Ishikawa (cell line): Measurements from ENCODE around the gene MCOLN3.

Experiments
- CEBPB ChIP-seq: IDR thresholded peaks from 2 replicates; pipeline ENCODE4 v1.6.1; 2012
- CREB1 ChIP-seq: IDR thresholded peaks from 2 replicates; pipeline ENCODE4 v1.6.1; 2012; ENCODE audit warnings: low read depth
- EGR1 ChIP-seq: IDR thresholded peaks from 2 replicates; pipeline ENCODE4 v1.6.1; 2012
- EP300 ChIP-seq: IDR thresholded peaks from 2 replicates; pipeline ENCODE4 v1.6.1; 2012; ENCODE audit warnings: borderline replicate concordance
- FOXM1 ChIP-seq: IDR thresholded peaks from 2 replicates; pipeline ENCODE4 v1.6.1; 2012; ENCODE audit warnings: low read depth, borderline replicate concordance
- NFIC ChIP-seq: IDR thresholded peaks from 2 replicates; pipeline ENCODE4 v1.6.1; 2012
- RAD21 ChIP-seq: IDR thresholded peaks from 2 replicates; pipeline ENCODE4 v1.6.1; 2012; ENCODE audit warnings: low read depth
- TAF1 ChIP-seq: IDR thresholded peaks from 2 replicates; pipeline ENCODE4 v1.6.1; 2012; ENCODE audit warnings: low read depth, mild to moderate bottlenecking
- TCF12 ChIP-seq: IDR thresholded peaks from 2 replicates; pipeline ENCODE4 v1.6.1; 2012; ENCODE audit warnings: low read depth
- TEAD4 ChIP-seq: IDR thresholded peaks from 2 replicates; pipeline ENCODE4 v1.6.1; 2012
- YY1 ChIP-seq: IDR thresholded peaks from 2 replicates; pipeline ENCODE4 v1.6.1; 2012; ENCODE audit warnings: low read depth
- ZBTB7A ChIP-seq: IDR thresholded peaks from 2 replicates; pipeline ENCODE4 v1.6.1; 2012; ENCODE audit warnings: low read depth
- TF ChIP-seq, protein P1 (sequence below): IDR thresholded peaks from 2 replicates; pipeline ENCODE4 v1.6.1; 2012
- TF ChIP-seq, protein P2 (sequence below): IDR thresholded peaks from 2 replicates; pipeline ENCODE4 v1.6.1; 2012
- TF ChIP-seq, protein P3 (sequence below): IDR thresholded peaks from 2 replicates; pipeline ENCODE4 v1.6.1; 2012; ENCODE audit warnings: low read depth, mild to moderate bottlenecking

Gene MCOLN3

GRCh38 chr1:84972377-84972987 is 75.8 kb downstream of the MCOLN3 start:
- TF ChIP-seq, protein P1, sequence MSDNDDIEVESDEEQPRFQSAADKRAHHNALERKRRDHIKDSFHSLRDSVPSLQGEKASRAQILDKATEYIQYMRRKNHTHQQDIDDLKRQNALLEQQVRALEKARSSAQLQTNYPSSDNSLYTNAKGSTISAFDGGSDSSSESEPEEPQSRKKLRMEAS, result no peak
- TF ChIP-seq EP300 (no peak), TAF1 (no peak), ZBTB7A (no peak), TEAD4 (no peak), FOXM1 (no peak), NFIC (no peak), CEBPB (no peak), RAD21 (no peak), CREB1 (no peak), TCF12 (no peak), EGR1 (no peak), YY1 (no peak)
- TF ChIP-seq, protein P2, sequence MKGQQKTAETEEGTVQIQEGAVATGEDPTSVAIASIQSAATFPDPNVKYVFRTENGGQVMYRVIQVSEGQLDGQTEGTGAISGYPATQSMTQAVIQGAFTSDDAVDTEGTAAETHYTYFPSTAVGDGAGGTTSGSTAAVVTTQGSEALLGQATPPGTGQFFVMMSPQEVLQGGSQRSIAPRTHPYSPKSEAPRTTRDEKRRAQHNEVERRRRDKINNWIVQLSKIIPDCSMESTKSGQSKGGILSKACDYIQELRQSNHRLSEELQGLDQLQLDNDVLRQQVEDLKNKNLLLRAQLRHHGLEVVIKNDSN, result no peak
- TF ChIP-seq, protein P3, sequence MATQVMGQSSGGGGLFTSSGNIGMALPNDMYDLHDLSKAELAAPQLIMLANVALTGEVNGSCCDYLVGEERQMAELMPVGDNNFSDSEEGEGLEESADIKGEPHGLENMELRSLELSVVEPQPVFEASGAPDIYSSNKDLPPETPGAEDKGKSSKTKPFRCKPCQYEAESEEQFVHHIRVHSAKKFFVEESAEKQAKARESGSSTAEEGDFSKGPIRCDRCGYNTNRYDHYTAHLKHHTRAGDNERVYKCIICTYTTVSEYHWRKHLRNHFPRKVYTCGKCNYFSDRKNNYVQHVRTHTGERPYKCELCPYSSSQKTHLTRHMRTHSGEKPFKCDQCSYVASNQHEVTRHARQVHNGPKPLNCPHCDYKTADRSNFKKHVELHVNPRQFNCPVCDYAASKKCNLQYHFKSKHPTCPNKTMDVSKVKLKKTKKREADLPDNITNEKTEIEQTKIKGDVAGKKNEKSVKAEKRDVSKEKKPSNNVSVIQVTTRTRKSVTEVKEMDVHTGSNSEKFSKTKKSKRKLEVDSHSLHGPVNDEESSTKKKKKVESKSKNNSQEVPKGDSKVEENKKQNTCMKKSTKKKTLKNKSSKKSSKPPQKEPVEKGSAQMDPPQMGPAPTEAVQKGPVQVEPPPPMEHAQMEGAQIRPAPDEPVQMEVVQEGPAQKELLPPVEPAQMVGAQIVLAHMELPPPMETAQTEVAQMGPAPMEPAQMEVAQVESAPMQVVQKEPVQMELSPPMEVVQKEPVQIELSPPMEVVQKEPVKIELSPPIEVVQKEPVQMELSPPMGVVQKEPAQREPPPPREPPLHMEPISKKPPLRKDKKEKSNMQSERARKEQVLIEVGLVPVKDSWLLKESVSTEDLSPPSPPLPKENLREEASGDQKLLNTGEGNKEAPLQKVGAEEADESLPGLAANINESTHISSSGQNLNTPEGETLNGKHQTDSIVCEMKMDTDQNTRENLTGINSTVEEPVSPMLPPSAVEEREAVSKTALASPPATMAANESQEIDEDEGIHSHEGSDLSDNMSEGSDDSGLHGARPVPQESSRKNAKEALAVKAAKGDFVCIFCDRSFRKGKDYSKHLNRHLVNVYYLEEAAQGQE, result no peak

DNA sequence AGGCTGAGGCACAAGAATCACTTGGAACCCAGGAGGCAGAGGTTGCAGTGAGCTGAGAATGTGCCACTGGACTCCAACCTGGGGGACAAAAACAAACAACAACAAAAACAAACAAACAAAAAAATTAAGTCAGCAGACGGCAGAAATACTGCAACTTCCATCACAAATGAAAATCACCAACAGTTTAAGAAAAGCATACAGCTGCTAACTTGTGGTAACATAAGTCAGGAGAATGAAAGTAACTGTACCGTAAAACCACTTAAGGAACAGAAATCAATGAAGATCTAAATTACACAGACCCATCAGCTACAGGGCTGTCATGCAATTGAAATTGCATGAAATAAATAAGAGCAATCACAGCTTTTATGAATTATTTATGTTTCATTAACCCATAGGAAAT is 76.3 kb downstream of the MCOLN3 start:
- no peak for TF ChIP-seq CREB1
- no peak for TF ChIP-seq YY1
- no peak for TF ChIP-seq CEBPB
- TF ChIP-seq, protein P2, result no peak
- TF ChIP-seq, protein P3, result no peak
- TF ChIP-seq ZBTB7A, result no peak
- no peak for TF ChIP-seq TAF1

- TF ChIP-seq, protein P2, result no peak
- TF ChIP-seq RAD21 (no peak), TCF12 (no peak), CREB1 (no peak), ZBTB7A (no peak)
Observed at GRCh38 chr1:84969489-84970250, 78.6 kb downstream of the MCOLN3 start.

- no peak for TF ChIP-seq NFIC
- no peak for TF ChIP-seq CREB1
- no peak for TF ChIP-seq TEAD4
- no peak for TF ChIP-seq ZBTB7A
- TF ChIP-seq TCF12, result no peak
- TF ChIP-seq FOXM1, result no peak
- no peak for TF ChIP-seq EP300
- TF ChIP-seq TAF1, result no peak
- no peak for TF ChIP-seq RAD21
- TF ChIP-seq EGR1, result no peak
- TF ChIP-seq, protein P3, result no peak
- no peak for TF ChIP-seq YY1
- TF ChIP-seq CEBPB, result no peak
- TF ChIP-seq, protein P2, result no peak
- TF ChIP-seq, protein P1, result no peak
Observed at GRCh38 chr1:84968865-84969264, 79.4 kb downstream of the MCOLN3 start.
